Measurements from ENCODE around the gene ATXN7L3. TPM values are rescaled to one million over a fixed set of nuclear protein-coding genes. Genes with fewer than 3 reads are reported as not detected.

Gene ATXN7L3
- total and polyA plus RNA-seq, 7 experiments from 2014 or later: 10.5 to 130 (median 107) TPM

DNA sequence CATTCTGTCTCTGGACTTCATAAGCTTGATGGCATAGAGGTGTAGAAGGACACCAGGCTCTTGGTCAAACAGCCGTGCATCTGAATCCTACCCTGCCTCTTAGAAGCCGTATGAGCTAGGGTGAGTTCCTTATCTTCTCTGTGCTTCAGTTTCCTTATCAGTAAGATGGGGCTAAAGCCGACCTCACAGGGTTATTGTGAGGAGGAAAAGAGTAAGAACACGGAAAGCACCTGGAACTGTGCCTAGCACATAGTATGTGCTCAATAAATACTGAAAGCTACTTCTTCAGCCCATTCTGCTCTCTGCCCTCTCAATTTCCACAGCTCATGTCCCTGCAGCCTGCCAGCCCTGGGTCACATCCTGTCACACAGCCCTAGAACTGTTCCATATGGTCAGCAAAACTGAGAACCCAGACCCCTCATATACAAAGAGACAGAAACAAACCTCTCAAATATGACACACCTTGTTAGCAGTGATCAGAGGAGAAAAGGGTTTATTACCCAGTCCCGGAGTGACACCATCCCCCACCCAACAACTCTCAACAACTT is 36.8 kb upstream of the ATXN7L3 start:
- Histone ChIP-seq H3K4me3 (ENCODE audit: low read length) (no peak overlapping the region), H3K9me3 (ENCODE audit: control insufficient read depth in 2 of 3, low read length in 3 of 3) (no peaks in the 10 kb centered on the region), H3K27me3 (ENCODE audit: control insufficient read depth in 2 of 2, insufficient read depth in 2 of 2, low read length in 2 of 2) (no peaks in the 10 kb centered on the region), H3K4me1 (ENCODE audit: control insufficient read depth in 2 of 2, insufficient read depth in 2 of 2, low read length in 2 of 2) (no peaks in the 10 kb centered on the region), H3K36me3 (ENCODE audit: control insufficient read depth in 2 of 3, insufficient read depth in 3 of 3, low read length in 3 of 3) (no peaks in the 10 kb centered on the region), H3K27ac (ENCODE audit: low read depth, low read length) (no peak overlapping the region)
- no peak overlapping the region for H3K4me3 Mint-ChIP-seq
- DNase-seq (no peak), ATAC-seq (no peak)
- peaks cover 0 to 3% (median 0%) of the 10 kb centered on the region in 11 donors for H3K9me3 Mint-ChIP-seq
- ChIA-PET POLR2A (no interaction called here), CTCF (no interaction called here)
- H3K27ac Mint-ChIP-seq: no peak overlapping the region
- intact Hi-C loops (cut with micrococcal nuclease): no loop called here
- H3K36me3 Mint-ChIP-seq: no peaks in the 10 kb centered on the region
- peaks cover 0 to 7% (median 4%) of the 10 kb centered on the region in 7 donors for H3K4me1 Mint-ChIP-seq
- peaks cover 0 to 7% (median 0%) of the 10 kb centered on the region in 5 donors for H3K27me3 Mint-ChIP-seq

DNA sequence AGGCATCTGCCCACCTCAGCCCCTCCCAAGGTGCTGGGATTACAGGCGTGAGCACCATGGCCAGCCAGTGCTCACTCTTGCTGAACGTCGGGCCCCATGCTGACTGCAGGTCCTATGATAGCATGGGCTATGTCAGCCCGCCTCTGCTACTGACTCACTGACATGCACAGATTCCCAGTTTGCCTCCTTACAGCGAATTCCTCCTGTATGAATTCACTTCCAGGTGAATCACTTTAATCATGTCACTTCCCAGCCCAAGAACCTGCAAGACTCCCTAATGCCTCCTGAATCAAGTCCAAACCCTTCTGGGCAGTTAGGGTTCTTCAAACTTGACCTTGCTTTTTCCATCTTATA is 35.9 kb upstream of the ATXN7L3 start:
- intact Hi-C loops (cut with micrococcal nuclease): no loop called here
- Histone ChIP-seq H3K9me3 (ENCODE audit: control insufficient read depth in 2 of 3, low read length in 3 of 3) (no peaks in the 10 kb centered on the region), H3K4me3 (ENCODE audit: low read length) (no peak overlapping the region), H3K27ac (ENCODE audit: low read depth, low read length) (no peak overlapping the region), H3K27me3 (ENCODE audit: control insufficient read depth in 2 of 2, insufficient read depth in 2 of 2, low read length in 2 of 2) (no peaks in the 10 kb centered on the region), H3K36me3 (ENCODE audit: control insufficient read depth in 2 of 3, insufficient read depth in 3 of 3, low read length in 3 of 3) (no peaks in the 10 kb centered on the region), H3K4me1 (ENCODE audit: control insufficient read depth in 2 of 2, insufficient read depth in 2 of 2, low read length in 2 of 2) (no peaks in the 10 kb centered on the region)
- POLR2A ChIA-PET: interaction anchor here (0.7 kb wide), 1 partner anchor 1731 kb away, joined by 4 read pairs; no protein-coding TSS in a partner anchor
- no peaks in the 10 kb centered on the region for H3K36me3 Mint-ChIP-seq
- ATAC-seq: no peak
- H3K27me3 Mint-ChIP-seq: peaks cover 0 to 8% (median 0%) of the 10 kb centered on the region in 5 donors
- peaks cover 0 to 8% (median 4%) of the 10 kb centered on the region in 7 donors for H3K4me1 Mint-ChIP-seq
- H3K4me3 Mint-ChIP-seq: no peak overlapping the region
- DNase-seq: no peak
- CTCF ChIA-PET: interaction anchor here (0.8 kb wide), 1 partner anchor 172 kb away, joined by 3 read pairs; no protein-coding TSS in a partner anchor
- peaks cover 0 to 3% (median 0%) of the 10 kb centered on the region in 11 donors for H3K9me3 Mint-ChIP-seq
- no peak overlapping the region for H3K27ac Mint-ChIP-seq

DNA sequence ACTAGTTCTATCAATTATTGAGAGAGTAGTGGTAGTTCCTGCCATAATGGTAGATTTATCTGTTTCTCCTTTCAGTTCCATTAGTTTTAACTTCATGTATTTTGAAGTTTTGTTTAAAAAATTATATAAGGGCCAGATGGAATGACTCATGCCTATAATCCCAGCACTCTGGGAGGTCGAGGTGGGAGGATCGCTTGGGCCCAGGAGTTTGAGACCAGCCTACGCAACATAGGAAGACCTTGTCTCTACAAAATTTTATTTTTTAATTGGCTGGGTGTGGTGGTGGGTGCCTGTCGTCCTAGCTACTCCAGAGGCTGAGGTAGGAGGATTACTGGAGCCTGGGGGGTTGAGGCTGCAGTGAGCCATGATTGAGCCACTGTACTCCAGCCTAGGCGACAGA is 33.9 kb upstream of the ATXN7L3 start:
- Mint-ChIP-seq H3K9me3 (peaks cover 0 to 3% (median 0%) of the 10 kb centered on the region in 11 donors), H3K27ac (no peak overlapping the region), H3K4me3 (no peak overlapping the region), H3K4me1 (peaks cover 0 to 8% (median 4%) of the 10 kb centered on the region in 7 donors), H3K27me3 (peaks cover 0 to 8% (median 0%) of the 10 kb centered on the region in 5 donors), H3K36me3 (no peaks in the 10 kb centered on the region)
- no peak for ATAC-seq
- CTCF ChIA-PET: no interaction called here
- H3K9me3 ChIP-seq (ENCODE audit: control insufficient read depth in 2 of 3, low read length in 3 of 3): no peaks in the 10 kb centered on the region
- DNase-seq: no peak
- H3K4me3 ChIP-seq (ENCODE audit: low read length): no peak overlapping the region
- POLR2A ChIA-PET: no interaction called here
- no peak overlapping the region for H3K27ac ChIP-seq (ENCODE audit: low read depth, low read length)
- no peaks in the 10 kb centered on the region for H3K4me1 ChIP-seq (ENCODE audit: control insufficient read depth in 2 of 2, insufficient read depth in 2 of 2, low read length in 2 of 2)
- no peaks in the 10 kb centered on the region for H3K36me3 ChIP-seq (ENCODE audit: control insufficient read depth in 2 of 3, insufficient read depth in 3 of 3, low read length in 3 of 3)
- H3K27me3 ChIP-seq (ENCODE audit: control insufficient read depth in 2 of 2, insufficient read depth in 2 of 2, low read length in 2 of 2): no peaks in the 10 kb centered on the region
- intact Hi-C loops (cut with micrococcal nuclease): no loop called here

DNA sequence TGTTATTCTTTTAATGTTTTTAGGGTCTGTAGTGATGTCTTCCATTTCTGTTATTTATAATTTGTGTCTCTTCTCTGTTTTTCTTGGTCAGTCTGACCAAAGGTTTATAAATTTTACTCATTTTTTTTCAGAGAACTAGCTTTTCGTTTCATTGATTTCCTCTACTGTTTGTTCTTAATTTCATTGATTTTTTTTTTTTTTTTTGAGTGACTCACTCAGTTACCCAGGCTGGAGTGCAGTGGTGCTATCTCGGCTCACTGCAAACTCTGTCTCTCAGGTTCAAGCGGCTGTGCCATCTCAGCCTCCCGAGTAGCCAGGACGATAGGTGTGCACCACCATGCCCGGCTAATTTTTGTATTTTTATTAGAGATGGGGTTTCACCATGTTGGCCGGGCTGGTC is 32.4 kb upstream of the ATXN7L3 start:
- peaks cover 0 to 8% (median 0%) of the 10 kb centered on the region in 5 donors for H3K27me3 Mint-ChIP-seq
- ChIA-PET POLR2A (interaction anchor here (0.7 kb wide), 1 partner anchor 173 kb away, joined by 3 read pairs; no protein-coding TSS in a partner anchor), CTCF (interaction anchor here (0.7 kb wide), 1 partner anchor 1966 kb away, joined by 3 read pairs; no protein-coding TSS in a partner anchor)
- Histone ChIP-seq H3K9me3 (ENCODE audit: control insufficient read depth in 2 of 3, low read length in 3 of 3) (no peaks in the 10 kb centered on the region), H3K27ac (ENCODE audit: low read depth, low read length) (no peak overlapping the region), H3K4me1 (ENCODE audit: control insufficient read depth in 2 of 2, insufficient read depth in 2 of 2, low read length in 2 of 2) (no peaks in the 10 kb centered on the region), H3K36me3 (ENCODE audit: control insufficient read depth in 2 of 3, insufficient read depth in 3 of 3, low read length in 3 of 3) (no peaks in the 10 kb centered on the region), H3K4me3 (ENCODE audit: low read length) (no peak overlapping the region), H3K27me3 (ENCODE audit: control insufficient read depth in 2 of 2, insufficient read depth in 2 of 2, low read length in 2 of 2) (no peaks in the 10 kb centered on the region)
- intact Hi-C loops (cut with micrococcal nuclease): no loop called here
- H3K9me3 Mint-ChIP-seq: peaks cover 0 to 3% (median 0%) of the 10 kb centered on the region in 11 donors
- no peak for DNase-seq
- H3K36me3 Mint-ChIP-seq: no peaks in the 10 kb centered on the region
- no peak overlapping the region for H3K27ac Mint-ChIP-seq
- H3K4me1 Mint-ChIP-seq: peaks cover 0 to 8% (median 4%) of the 10 kb centered on the region in 7 donors
- no peak overlapping the region for H3K4me3 Mint-ChIP-seq
- ATAC-seq: no peak

DNA sequence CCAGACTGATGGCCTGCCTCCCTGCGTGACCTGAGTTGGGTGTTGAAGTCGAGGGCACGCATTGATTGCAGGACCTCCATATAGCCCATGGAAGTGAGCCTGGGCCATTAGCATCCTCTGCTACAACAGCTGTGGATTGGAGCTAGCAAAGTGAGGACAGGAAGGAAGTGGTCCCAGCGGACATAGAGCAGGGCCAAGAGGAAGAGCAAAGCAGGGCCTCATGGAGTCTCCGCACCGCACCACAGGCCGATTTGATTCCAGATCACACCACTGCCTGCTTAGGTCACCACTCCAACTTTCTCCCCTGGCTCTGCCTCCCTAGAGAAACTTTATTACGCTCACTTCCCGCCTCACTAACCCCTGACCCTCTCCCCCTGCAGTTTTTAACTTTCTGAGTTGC is 30.5 kb upstream of the ATXN7L3 start:
- peaks cover 0 to 6% (median 4%) of the 10 kb centered on the region in 7 donors for H3K4me1 Mint-ChIP-seq
- peaks cover 0 to 1% (median 0%) of the 10 kb centered on the region in 11 donors for H3K9me3 Mint-ChIP-seq
- H3K27ac Mint-ChIP-seq: no peak overlapping the region
- intact Hi-C loops (cut with micrococcal nuclease): no loop called here
- no peaks in the 10 kb centered on the region for H3K9me3 ChIP-seq (ENCODE audit: control insufficient read depth in 2 of 3, low read length in 3 of 3)
- no peaks in the 10 kb centered on the region for H3K36me3 ChIP-seq (ENCODE audit: control insufficient read depth in 2 of 3, insufficient read depth in 3 of 3, low read length in 3 of 3)
- H3K4me1 ChIP-seq (ENCODE audit: control insufficient read depth in 2 of 2, insufficient read depth in 2 of 2, low read length in 2 of 2): no peaks in the 10 kb centered on the region
- no peaks in the 10 kb centered on the region for H3K36me3 Mint-ChIP-seq
- H3K27me3 ChIP-seq (ENCODE audit: control insufficient read depth in 2 of 2, insufficient read depth in 2 of 2, low read length in 2 of 2): no peaks in the 10 kb centered on the region
- CTCF ChIA-PET: no interaction called here
- no peak overlapping the region for H3K4me3 ChIP-seq (ENCODE audit: low read length)
- POLR2A ChIA-PET: interaction anchor here (0.6 to 1.3 kb wide), 3 partner anchors 9 to 100 kb away, joined by 3 to 5 read pairs (median 3); no protein-coding TSS in a partner anchor
- H3K27ac ChIP-seq (ENCODE audit: low read depth, low read length): no peak overlapping the region
- no peak for DNase-seq
- peaks cover 0 to 8% (median 0%) of the 10 kb centered on the region in 5 donors for H3K27me3 Mint-ChIP-seq
- no peak overlapping the region for H3K4me3 Mint-ChIP-seq
- no peak for ATAC-seq

DNA sequence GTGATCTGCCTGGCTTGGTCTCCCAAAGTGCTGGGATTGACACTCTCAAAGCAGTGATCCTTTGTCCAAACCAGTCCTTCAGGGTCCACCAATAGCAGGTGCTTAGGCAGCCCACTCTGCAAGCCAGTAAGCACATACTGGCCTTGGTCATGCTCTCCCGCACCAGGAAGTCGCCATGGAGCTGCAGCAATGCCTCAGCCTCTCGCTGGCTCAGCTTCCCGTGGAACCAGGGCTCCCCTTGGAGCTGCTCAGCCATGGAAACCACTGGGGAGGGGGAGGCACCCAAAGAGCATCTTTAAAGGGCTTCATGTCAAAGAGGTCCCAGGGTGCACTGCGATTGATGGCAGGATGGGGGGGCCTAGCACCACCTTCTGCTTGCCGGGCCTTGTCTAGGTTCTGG is 29.4 kb upstream of the ATXN7L3 start:
- Mint-ChIP-seq H3K4me1 (peaks cover 0 to 2% (median 0%) of the 10 kb centered on the region in 7 donors), H3K27ac (no peak overlapping the region)

More for the DNA sequence above, 29.4 kb upstream of the ATXN7L3 start:
- Mint-ChIP-seq H3K4me3 (no peak overlapping the region), H3K9me3 (no peaks in the 10 kb centered on the region), H3K27me3 (peaks cover 0 to 10% (median 0%) of the 10 kb centered on the region in 5 donors), H3K36me3 (no peaks in the 10 kb centered on the region)
- intact Hi-C loops (cut with micrococcal nuclease): no loop called here
- H3K36me3 ChIP-seq (ENCODE audit: control insufficient read depth in 2 of 3, insufficient read depth in 3 of 3, low read length in 3 of 3): no peaks in the 10 kb centered on the region
- POLR2A ChIA-PET: interaction anchor here (1.3 kb wide), 1 partner anchor 8 kb away, joined by 5 read pairs; no protein-coding TSS in a partner anchor
- H3K4me1 ChIP-seq (ENCODE audit: control insufficient read depth in 2 of 2, insufficient read depth in 2 of 2, low read length in 2 of 2): no peaks in the 10 kb centered on the region
- DNase-seq: no peak
- no peak overlapping the region for H3K4me3 ChIP-seq (ENCODE audit: low read length)
- CTCF ChIA-PET: no interaction called here
- H3K9me3 ChIP-seq (ENCODE audit: control insufficient read depth in 2 of 3, low read length in 3 of 3): no peaks in the 10 kb centered on the region
- no peaks in the 10 kb centered on the region for H3K27me3 ChIP-seq (ENCODE audit: control insufficient read depth in 2 of 2, insufficient read depth in 2 of 2, low read length in 2 of 2)
- H3K27ac ChIP-seq (ENCODE audit: low read depth, low read length): no peak overlapping the region
- no peak for ATAC-seq
